A549 (cell line): ENCODE measurements around the gene GAMT. TPM values are rescaled to one million over a fixed set of nuclear protein-coding genes. Genes with fewer than 3 reads are reported as not detected.
A peak's percentile ranks its signal among the peaks of the same experiment; 100 is the strongest.

ENCODE experiments used
- ATAC-seq, 2 experiments: fragments of 200-7000 bp in 1 of 2; fragments of >200 bp in 1 of 2; cut with Nextera tagmentation in 1 of 2; cut with Tn5 transposase in 1 of 2; 3 replicates each; pipeline versions ENCODE4 v1.8.0 to v1.9.1; 2018 to 2020; ENCODE audit warnings: mild to moderate bottlenecking in 1 of 2, moderate library complexity in 1 of 2
- CTCF ChIA-PET: fragments of 300-600 bp; sonication (Branson Sonifier 250); formaldehyde crosslinking; extraction: SDS; loops from one replicate; lab custom pipeline; 2021; ENCODE audit warnings: antibody characterized with exemption, inconsistent platforms; lab: Yijun Ruan, JAX
- POLR2A ChIA-PET: fragments of 350-600 bp; formaldehyde crosslinking; extraction: SDS; loops from one replicate; lab custom pipeline; 2021; ENCODE audit warnings: antibody characterized with exemption, inconsistent platforms; lab: Yijun Ruan, JAX
- DNase-seq, 2 experiments: peaks; one replicate each; pipeline versions ENCODE4 v3.0.0 to v3.0.0-alpha.2; 2011 to 2016; ENCODE audit warnings: low read depth in 1 of 2, low spot score in 1 of 2
- FAIRE-seq: peaks from 2 replicates; lab custom pipeline; 2011; peaks lifted over from hg19 to GRCh38; lab: Jason Lieb, UNC
- H3K27ac ChIP-seq, 2 experiments: fragments of >200 bp; sonication (Bioruptor Twin); formaldehyde crosslinking; 3 replicates each; pipeline ENCODE4 v1.5.1; 2016 to 2017
- H3K4me1 ChIP-seq: fragments of >200 bp; sonication (Bioruptor Twin); formaldehyde crosslinking; 3 replicates; pipeline ENCODE4 v1.6.1; 2016
- H3K4me2 ChIP-seq: fragments of >200 bp; sonication (Bioruptor Twin); formaldehyde crosslinking; 3 replicates; pipeline ENCODE4 v1.6.1; 2016
- H3K4me3 ChIP-seq: fragments of >200 bp; sonication (Bioruptor Twin); formaldehyde crosslinking; 3 replicates; pipeline ENCODE4 v1.5.1; 2016
- H3K9me3 ChIP-seq: fragments of >200 bp; sonication (Bioruptor Twin); formaldehyde crosslinking; 3 replicates; pipeline ENCODE4 v1.6.1; 2016
- BHLHE40 ChIP-seq: IDR thresholded peaks from 2 replicates; pipeline ENCODE4 v1.6.1; 2012; ENCODE audit warnings: low read depth, low read length, inconsistent platforms
- CHD2 ChIP-seq: fragments of 150-350 bp; IDR thresholded peaks from 2 replicates; pipeline ENCODE4 v1.6.1; 2014; ENCODE audit warnings: low read length; ENCODE audit not compliant: partially characterized antibody
- EHF ChIP-seq: fragments of 250-450 bp; sonication (Bioruptor Pico); IDR thresholded peaks from 2 replicates; pipeline ENCODE4 v1.5.0; 2020; ENCODE audit warnings: mild to moderate bottlenecking
- FOXS1 ChIP-seq: fragments of 250-450 bp; sonication (Bioruptor Pico); IDR thresholded peaks from 2 replicates; pipeline ENCODE4 v1.5.0; 2020; ENCODE audit warnings: mild to moderate bottlenecking, moderate library complexity
- GATA3 ChIP-seq: IDR thresholded peaks from 2 replicates; pipeline ENCODE4 v1.6.1; 2012; ENCODE audit warnings: borderline replicate concordance
- HDAC2 ChIP-seq: fragments of 200-600 bp; sonication (generic); IDR thresholded peaks from 2 replicates; pipeline ENCODE4 v1.6.1; 2016
- HOXB5 ChIP-seq: fragments of 250-450 bp; sonication (Bioruptor Pico); IDR thresholded peaks from 2 replicates; pipeline ENCODE4 v1.5.0; 2020; ENCODE audit warnings: mild to moderate bottlenecking, moderate library complexity
- JUNB ChIP-seq: fragments of >200 bp; sonication (Bioruptor Twin); formaldehyde crosslinking; IDR thresholded peaks from 2 replicates; pipeline ENCODE4 v1.6.1; 2016
- MAFK ChIP-seq: fragments of 450-650 bp; IDR thresholded peaks from 2 replicates; pipeline ENCODE4 v1.6.1; 2014; ENCODE audit not compliant: partially characterized antibody
- MYC ChIP-seq: IDR thresholded peaks from 2 replicates; pipeline ENCODE4 v1.6.1; 2012; ENCODE audit warnings: mild to moderate bottlenecking, inconsistent platforms, low read length, improper control_type of control experiment, borderline replicate concordance
- NFE2L2 ChIP-seq: fragments of 150-350 bp; conservative IDR thresholded peaks from 2 replicates; pipeline ENCODE4 v1.6.1; 2014; ENCODE audit warnings: low read length
- RCOR1 ChIP-seq: fragments of 150-350 bp; IDR thresholded peaks from 2 replicates; pipeline ENCODE4 v1.6.1; 2014; ENCODE audit warnings: antibody characterized with exemption, low read length, low read depth
- SMC3 ChIP-seq: fragments of >200 bp; sonication (Bioruptor Twin); formaldehyde crosslinking; IDR thresholded peaks from 3 replicates; pipeline ENCODE4 v1.6.1; 2018; ENCODE audit warnings: inconsistent platforms
- TFCP2L1 ChIP-seq: fragments of 250-450 bp; sonication (Bioruptor Pico); IDR thresholded peaks from 2 replicates; pipeline ENCODE4 v1.5.0; 2021; ENCODE audit warnings: mild to moderate bottlenecking
- TP53 ChIP-seq: fragments of 250-450 bp; sonication (Bioruptor Pico); IDR thresholded peaks from 2 replicates; pipeline ENCODE4 v1.5.0; 2021; ENCODE audit warnings: mild to moderate bottlenecking, moderate library complexity
- ZFP36 ChIP-seq: fragments of 450-650 bp; IDR thresholded peaks from 2 replicates; pipeline ENCODE4 v1.6.1; 2014; ENCODE audit warnings: borderline replicate concordance; ENCODE audit not compliant: partially characterized antibody
- WGBS: methylation state at CpG from one replicate; pipeline ENCODE4 v1.1.6; 2017; ENCODE audit errors: missing lambda C conversion rate; 5-methylcytosine and 5-hydroxymethylcytosine counted together
- polyA plus RNA-seq, 4 experiments: library from polyadenylated mRNA; depleted of rRNA in 3 of 4; stranded (reverse); fragments of >200 nt; fragmentation: RNase III in 1 of 4; extraction: RNeasy Plus Mini Kit Qiagen cat#74134 plus additional on column Dnase treatment in 1 of 4; gene quantifications; 2 replicates in 3 of 4; 3 replicates in 1 of 4; pipeline ENCODE4 v1.2.3, GENCODE V29; 2011 to 2017
- TF ChIP-seq, protein P1 (sequence below): fragments of 250-450 bp; sonication (Bioruptor Pico); IDR thresholded peaks from 2 replicates; pipeline ENCODE4 v1.5.0; 2021; ENCODE audit warnings: mild to moderate bottlenecking, moderate library complexity, borderline replicate concordance
- TF ChIP-seq, protein P2 (sequence below): fragments of 200-600 bp; sonication (generic); IDR thresholded peaks from 2 replicates; pipeline ENCODE4 v1.6.1; 2016; ENCODE audit warnings: antibody characterized with exemption, mild to moderate bottlenecking, moderate library complexity
- TF ChIP-seq, protein P3 (sequence below): fragments of 450-650 bp; IDR thresholded peaks from 2 replicates; pipeline ENCODE4 v1.6.1; 2014; ENCODE audit warnings: antibody characterized with exemption
- TF ChIP-seq, protein P4 (sequence below): fragments of >200 bp; sonication (Bioruptor Twin); formaldehyde crosslinking; IDR thresholded peaks from 2 replicates; pipeline ENCODE4 v1.6.1; 2016
- TF ChIP-seq, protein P5 (sequence below): fragments of 250-450 bp; sonication (Bioruptor Pico); IDR thresholded peaks from 2 replicates; pipeline ENCODE4 v1.5.0; 2020; ENCODE audit warnings: low read depth, mild to moderate bottlenecking, moderate library complexity

The GAMT gene
- polyA plus RNA-seq, 2 of the 4 experiments (the other 2 are of a cell fraction) = 13.6 to 26.0 TPM

DNA sequence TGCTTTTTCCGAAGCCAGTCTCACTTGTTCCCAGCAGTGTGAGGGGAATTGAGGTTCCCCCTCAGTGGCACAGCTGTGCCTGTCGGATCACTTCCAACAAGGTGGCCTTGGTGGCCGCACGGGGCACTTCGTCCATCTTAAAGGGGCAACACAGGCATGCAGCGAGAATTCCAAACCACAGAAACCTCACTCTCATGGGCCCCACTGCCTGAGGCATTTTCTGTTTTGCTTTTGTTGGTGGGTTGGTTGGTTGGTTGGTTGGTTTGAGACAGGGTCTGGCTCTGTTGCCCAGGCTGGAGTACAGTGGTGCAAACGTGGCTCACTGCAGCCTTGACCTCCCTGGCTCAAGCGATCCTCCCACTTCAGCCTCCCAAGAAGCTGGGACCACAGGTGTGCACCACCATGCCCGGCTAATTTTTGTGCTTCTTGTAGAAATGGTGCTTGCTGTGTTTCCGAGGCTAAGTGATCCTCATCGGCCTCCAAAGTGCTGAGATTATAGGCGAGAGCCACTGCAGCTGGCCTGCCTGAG lies 21.3 kb downstream of the GAMT start:
- CTCF ChIA-PET = no interaction called here
- no peak for FAIRE-seq
- WGBS = 80% methylated on average over 12 of the region's 12 CpGs

DNA sequence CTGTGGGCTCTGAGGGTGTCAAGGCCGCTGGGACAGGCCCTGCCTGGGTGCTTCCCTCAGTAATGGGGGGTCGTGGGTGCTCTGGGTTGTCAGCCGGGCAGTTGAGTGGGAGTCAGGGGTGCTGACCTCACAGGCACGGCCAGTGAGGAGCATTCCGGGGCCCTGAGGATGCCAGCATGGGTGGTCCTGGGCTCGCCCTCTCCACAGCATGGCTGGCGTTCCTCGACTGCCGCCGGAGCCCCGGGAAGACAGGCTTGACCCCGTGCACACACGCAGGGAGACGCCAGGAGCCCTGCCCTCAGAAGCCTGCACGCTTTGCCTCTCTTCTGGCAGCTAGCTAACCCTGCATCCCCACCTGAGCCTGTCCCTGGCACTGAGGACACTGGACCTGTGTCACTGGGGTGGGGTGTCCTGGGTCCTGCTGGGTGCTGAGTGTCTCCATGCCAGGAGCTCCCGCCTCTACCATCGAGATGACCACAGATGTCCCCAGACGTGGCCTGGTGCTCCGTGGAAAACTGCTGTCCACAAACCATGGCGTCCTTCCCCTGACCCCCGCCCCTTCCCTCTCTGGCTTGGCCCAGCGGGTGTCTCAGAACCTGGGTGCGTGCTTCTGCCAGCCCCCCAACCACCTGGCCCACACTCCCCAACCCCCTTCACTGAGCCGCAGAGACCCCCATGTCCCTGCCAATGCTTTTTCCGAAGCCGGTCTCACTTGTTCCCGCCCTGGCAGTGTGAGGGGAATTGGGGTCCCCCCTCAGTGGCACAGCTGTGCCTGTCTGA lies 22.0 kb downstream of the GAMT start:
- CTCF ChIA-PET = interaction anchor here (0.8 kb wide), 1 partner anchor 100 kb away, joined by 3 read pairs; no protein-coding TSS in a partner anchor
- no peak overlapping the region for H3K4me3 ChIP-seq
- H3K27ac ChIP-seq = no peak overlapping the region
- FAIRE-seq (no peak), ATAC-seq (no peak), DNase-seq (no peak)
- H3K4me2 ChIP-seq = no peak overlapping the region
- H3K9me3 ChIP-seq = no peaks in the 10 kb centered on the region
- TF ChIP-seq EHF (CRISPR knock-in tag) = no peak
- TF ChIP-seq, protein P1, sequence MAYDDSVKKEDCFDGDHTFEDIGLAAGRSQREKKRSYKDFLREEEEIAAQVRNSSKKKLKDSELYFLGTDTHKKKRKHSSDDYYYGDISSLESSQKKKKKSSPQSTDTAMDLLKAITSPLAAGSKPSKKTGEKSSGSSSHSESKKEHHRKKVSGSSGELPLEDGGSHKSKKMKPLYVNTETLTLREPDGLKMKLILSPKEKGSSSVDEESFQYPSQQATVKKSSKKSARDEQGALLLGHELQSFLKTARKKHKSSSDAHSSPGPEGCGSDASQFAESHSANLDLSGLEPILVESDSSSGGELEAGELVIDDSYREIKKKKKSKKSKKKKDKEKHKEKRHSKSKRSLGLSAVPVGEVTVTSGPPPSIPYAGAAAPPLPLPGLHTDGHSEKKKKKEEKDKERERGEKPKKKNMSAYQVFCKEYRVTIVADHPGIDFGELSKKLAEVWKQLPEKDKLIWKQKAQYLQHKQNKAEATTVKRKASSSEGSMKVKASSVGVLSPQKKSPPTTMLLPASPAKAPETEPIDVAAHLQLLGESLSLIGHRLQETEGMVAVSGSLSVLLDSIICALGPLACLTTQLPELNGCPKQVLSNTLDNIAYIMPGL (CRISPR knock-in tag) = no peak
- TF ChIP-seq, all 56 proteins: peak for 0
- 79% methylated on average over 18 of the region's 27 CpGs for WGBS
- POLR2A ChIA-PET = no interaction called here
- no peaks in the 10 kb centered on the region for H3K4me1 ChIP-seq

More for the DNA sequence above, 21.3 kb downstream of the GAMT start:
- TF ChIP-seq RCOR1 = no peak
- TF ChIP-seq MYC = no peak
- TF ChIP-seq BHLHE40 = no peak
- TF ChIP-seq FOXS1 = no peak
- ATAC-seq (no peak), DNase-seq (no peak)
- Histone ChIP-seq H3K4me2 (no peak overlapping the region), H3K27ac (no peak overlapping the region), H3K9me3 (no peaks in the 10 kb centered on the region), H3K4me1 (peaks cover 4% of the 10 kb centered on the region; the same call in 1 of the 3 replicates), H3K4me3 (no peak overlapping the region)
- POLR2A ChIA-PET = no interaction called here

DNA sequence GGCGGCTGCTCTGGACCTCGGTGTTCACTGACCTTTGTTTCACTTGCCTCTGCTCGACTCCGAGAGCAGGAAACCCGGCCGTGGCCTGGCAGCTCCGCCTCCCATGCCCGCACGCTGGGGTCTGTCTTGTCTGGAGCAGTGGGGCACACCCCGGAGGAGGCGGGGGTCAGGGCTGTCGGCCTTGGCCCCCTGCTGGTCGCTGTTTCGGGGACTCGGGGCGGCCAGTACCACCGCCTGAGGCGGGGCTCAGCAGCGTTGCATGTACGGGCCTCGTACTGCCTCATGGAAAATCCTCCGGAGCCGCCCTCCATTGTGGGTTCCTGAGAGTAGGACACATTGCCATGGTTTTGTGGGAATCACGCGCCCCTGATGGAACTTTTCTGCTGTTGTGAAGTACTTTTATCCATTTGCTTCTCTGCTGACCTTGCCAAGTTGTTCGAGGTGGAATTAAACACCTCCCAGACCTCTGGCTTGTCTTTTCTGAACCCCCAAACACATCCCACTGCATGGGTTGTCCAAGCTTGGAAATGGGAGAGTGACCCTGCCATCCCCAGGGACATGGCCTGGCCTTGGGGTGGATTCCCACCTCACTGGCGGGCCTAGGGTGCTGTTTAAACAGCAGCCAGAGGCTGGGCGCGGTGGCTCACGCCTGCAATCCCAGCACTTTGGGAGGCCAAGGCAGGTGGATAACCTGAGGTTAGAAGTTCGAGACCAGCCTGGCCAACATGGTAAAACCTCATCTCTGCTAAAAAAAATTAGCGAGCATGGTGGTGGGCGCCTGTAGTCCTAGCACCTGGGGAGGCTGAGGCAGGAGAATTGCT lies 23.2 kb downstream of the GAMT start:
- CTCF ChIA-PET = interaction anchor here (0.8 kb wide), 1 partner anchor 99 kb away, joined by 3 read pairs; no protein-coding TSS in a partner anchor
- Histone ChIP-seq H3K27ac (no peak overlapping the region), H3K4me2 (no peak overlapping the region), H3K4me1 (no peaks in the 10 kb centered on the region), H3K9me3 (no peaks in the 10 kb centered on the region), H3K4me3 (no peak overlapping the region)
- POLR2A ChIA-PET = no interaction called here
- FAIRE-seq (no peak), DNase-seq (no peak), ATAC-seq (peak in 1 of 2 experiments; percentile 35; a peak in 2 of 6 replicates)
- no peak for TF ChIP-seq TFCP2L1 (CRISPR knock-in tag)
- TF ChIP-seq, protein P2, sequence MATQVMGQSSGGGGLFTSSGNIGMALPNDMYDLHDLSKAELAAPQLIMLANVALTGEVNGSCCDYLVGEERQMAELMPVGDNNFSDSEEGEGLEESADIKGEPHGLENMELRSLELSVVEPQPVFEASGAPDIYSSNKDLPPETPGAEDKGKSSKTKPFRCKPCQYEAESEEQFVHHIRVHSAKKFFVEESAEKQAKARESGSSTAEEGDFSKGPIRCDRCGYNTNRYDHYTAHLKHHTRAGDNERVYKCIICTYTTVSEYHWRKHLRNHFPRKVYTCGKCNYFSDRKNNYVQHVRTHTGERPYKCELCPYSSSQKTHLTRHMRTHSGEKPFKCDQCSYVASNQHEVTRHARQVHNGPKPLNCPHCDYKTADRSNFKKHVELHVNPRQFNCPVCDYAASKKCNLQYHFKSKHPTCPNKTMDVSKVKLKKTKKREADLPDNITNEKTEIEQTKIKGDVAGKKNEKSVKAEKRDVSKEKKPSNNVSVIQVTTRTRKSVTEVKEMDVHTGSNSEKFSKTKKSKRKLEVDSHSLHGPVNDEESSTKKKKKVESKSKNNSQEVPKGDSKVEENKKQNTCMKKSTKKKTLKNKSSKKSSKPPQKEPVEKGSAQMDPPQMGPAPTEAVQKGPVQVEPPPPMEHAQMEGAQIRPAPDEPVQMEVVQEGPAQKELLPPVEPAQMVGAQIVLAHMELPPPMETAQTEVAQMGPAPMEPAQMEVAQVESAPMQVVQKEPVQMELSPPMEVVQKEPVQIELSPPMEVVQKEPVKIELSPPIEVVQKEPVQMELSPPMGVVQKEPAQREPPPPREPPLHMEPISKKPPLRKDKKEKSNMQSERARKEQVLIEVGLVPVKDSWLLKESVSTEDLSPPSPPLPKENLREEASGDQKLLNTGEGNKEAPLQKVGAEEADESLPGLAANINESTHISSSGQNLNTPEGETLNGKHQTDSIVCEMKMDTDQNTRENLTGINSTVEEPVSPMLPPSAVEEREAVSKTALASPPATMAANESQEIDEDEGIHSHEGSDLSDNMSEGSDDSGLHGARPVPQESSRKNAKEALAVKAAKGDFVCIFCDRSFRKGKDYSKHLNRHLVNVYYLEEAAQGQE = no peak
- TF ChIP-seq JUNB = no peak
- TF ChIP-seq, protein P1 (CRISPR knock-in tag) = no peak
- TF ChIP-seq ZFP36 = no peak
- TF ChIP-seq, protein P3, sequence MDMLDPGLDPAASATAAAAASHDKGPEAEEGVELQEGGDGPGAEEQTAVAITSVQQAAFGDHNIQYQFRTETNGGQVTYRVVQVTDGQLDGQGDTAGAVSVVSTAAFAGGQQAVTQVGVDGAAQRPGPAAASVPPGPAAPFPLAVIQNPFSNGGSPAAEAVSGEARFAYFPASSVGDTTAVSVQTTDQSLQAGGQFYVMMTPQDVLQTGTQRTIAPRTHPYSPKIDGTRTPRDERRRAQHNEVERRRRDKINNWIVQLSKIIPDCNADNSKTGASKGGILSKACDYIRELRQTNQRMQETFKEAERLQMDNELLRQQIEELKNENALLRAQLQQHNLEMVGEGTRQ = no peak
- TF ChIP-seq SMC3 = no peak
- TF ChIP-seq FOXS1 = no peak
- no peak for TF ChIP-seq HOXB5 (CRISPR knock-in tag)
- no peak for TF ChIP-seq TP53 (CRISPR knock-in tag)
- no peak for TF ChIP-seq NFE2L2
- TF ChIP-seq GATA3 = no peak
- TF ChIP-seq, protein P4, sequence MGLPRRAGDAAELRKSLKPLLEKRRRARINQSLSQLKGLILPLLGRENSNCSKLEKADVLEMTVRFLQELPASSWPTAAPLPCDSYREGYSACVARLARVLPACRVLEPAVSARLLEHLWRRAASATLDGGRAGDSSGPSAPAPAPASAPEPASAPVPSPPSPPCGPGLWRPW = no peak
- no peak for TF ChIP-seq HDAC2
- no peak for TF ChIP-seq CHD2
- TF ChIP-seq, protein P5, sequence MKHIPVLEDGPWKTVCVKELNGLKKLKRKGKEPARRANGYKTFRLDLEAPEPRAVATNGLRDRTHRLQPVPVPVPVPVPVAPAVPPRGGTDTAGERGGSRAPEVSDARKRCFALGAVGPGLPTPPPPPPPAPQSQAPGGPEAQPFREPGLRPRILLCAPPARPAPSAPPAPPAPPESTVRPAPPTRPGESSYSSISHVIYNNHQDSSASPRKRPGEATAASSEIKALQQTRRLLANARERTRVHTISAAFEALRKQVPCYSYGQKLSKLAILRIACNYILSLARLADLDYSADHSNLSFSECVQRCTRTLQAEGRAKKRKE (CRISPR knock-in tag) = no peak
- TF ChIP-seq MAFK = no peak
- WGBS = 92% methylated on average over 18 of the region's 33 CpGs
